Natural killer cell (primary cell): Measurements from ENCODE around the gene PHEX. TPM values are rescaled to one million over a fixed set of nuclear protein-coding genes. Genes with fewer than 3 reads are reported as not detected.

Experiments used
- ATAC-seq, 3 donors: fragments of 150-1000 bp in 2 of 3; fragments of 200-7000 bp in 1 of 3; cut with Tn5 transposase; 1 replicate in 1 of 3; 2 replicates in 2 of 3; pipeline ENCODE4 v1.10.0; 2021; ENCODE audit warnings: mild to moderate bottlenecking in 2 of 3, moderate library complexity in 2 of 3
- DNase-seq, 2 donors: peaks; one replicate each; pipeline versions ENCODE4 v3.0.0 to v3.0.0-alpha.2; 2013 to 2021; ENCODE audit warnings: mixed read lengths in 1 of 2
- H3K27ac ChIP-seq: one replicate; pipeline ENCODE4 v1.5.1; 2013; ENCODE audit warnings: mild to moderate bottlenecking, low read length
- H3K27me3 ChIP-seq: one replicate; pipeline ENCODE4 v1.6.1; 2013; ENCODE audit warnings: low read length; ENCODE audit not compliant: control insufficient read depth, insufficient read depth
- H3K36me3 ChIP-seq: one replicate; pipeline ENCODE4 v1.6.1; 2013; ENCODE audit warnings: low read length; ENCODE audit not compliant: control insufficient read depth, insufficient read depth
- H3K4me1 ChIP-seq: one replicate; pipeline ENCODE4 v1.6.1; 2013; ENCODE audit warnings: low read length; ENCODE audit not compliant: control insufficient read depth, insufficient read depth
- H3K4me3 ChIP-seq: one replicate; pipeline ENCODE4 v1.5.1; 2013; ENCODE audit warnings: low read length
- H3K9me3 ChIP-seq: one replicate; pipeline ENCODE4 v1.6.1; 2013; ENCODE audit warnings: low read length; ENCODE audit not compliant: control insufficient read depth, insufficient read depth
- H3K27ac Mint-ChIP-seq, 2 donors: one replicate each; pipeline ENCODE4 v1.8.0; 2022; ENCODE audit warnings: mild to moderate bottlenecking in 2 of 2, mixed read lengths in 2 of 2, moderate library complexity in 1 of 2
- H3K27me3 Mint-ChIP-seq, 2 donors: one replicate each; pipeline ENCODE4 v1.8.0; 2022; ENCODE audit warnings: low read depth in 2 of 2, mixed read lengths in 2 of 2
- H3K36me3 Mint-ChIP-seq: one replicate; pipeline ENCODE4 v1.8.0; 2022; ENCODE audit warnings: mixed read lengths
- H3K4me1 Mint-ChIP-seq, 2 donors: one replicate each; pipeline ENCODE4 v1.8.0; 2022; ENCODE audit warnings: mixed read lengths in 2 of 2
- H3K4me3 Mint-ChIP-seq: one replicate; pipeline ENCODE4 v1.8.0; 2022; ENCODE audit warnings: mild to moderate bottlenecking, moderate library complexity, mixed read lengths
- H3K9me3 Mint-ChIP-seq, 2 donors: one replicate each; pipeline ENCODE4 v1.8.0; 2022; ENCODE audit warnings: mixed read lengths in 2 of 2
- CTCF ChIP-seq: fragments of 200-600 bp; IDR thresholded peaks from one replicate; pipeline ENCODE4 v1.8.0; 2022; ENCODE audit warnings: antibody characterized with exemption
- WGBS: methylation state at CpG from one replicate; pipeline ENCODE4 v1.1.7; 2013; ENCODE audit warnings: missing lambda C conversion rate; ENCODE audit not compliant: insufficient coverage; 5-methylcytosine and 5-hydroxymethylcytosine counted together
- intact Hi-C: fragments of 100-400 bp; cut with micrococcal nuclease; formaldehyde crosslinking; loops from one replicate; pipeline ENCODE4 v1.14.2; 2022
- total RNA-seq, 4 donors: library from RNA; stranded (reverse); fragments of 120-200 nt in 1 of 4; gene quantifications; one replicate each; pipeline versions ENCODE4 v1.2.3 to v1.2.4, GENCODE V29; 2013 to 2022

Gene PHEX
- total RNA-seq, 3 donors from 2014 or later (not counting 1 experiment from before 2014, with no cell fraction given) = 0.10 to 0.54 (median 0.25) TPM

GRCh38 chrX:22126327-22126726, 94.2 kb downstream of the PHEX start:
- H3K36me3 ChIP-seq = no peaks in the 10 kb centered on the region
- H3K4me3 ChIP-seq = no peak overlapping the region
- intact Hi-C loops = no loop called here
- no peak for ATAC-seq
- no peak overlapping the region for H3K4me3 Mint-ChIP-seq
- no peaks in the 10 kb centered on the region for H3K4me1 ChIP-seq
- peaks cover 5 to 21% of the 10 kb centered on the region in 2 donors for H3K27me3 Mint-ChIP-seq
- no peaks in the 10 kb centered on the region for H3K9me3 Mint-ChIP-seq
- no peaks in the 10 kb centered on the region for H3K36me3 Mint-ChIP-seq
- H3K27ac ChIP-seq = no peak overlapping the region
- H3K27me3 ChIP-seq = no peaks in the 10 kb centered on the region
- no peak overlapping the region for H3K27ac Mint-ChIP-seq
- no peaks in the 10 kb centered on the region for H3K4me1 Mint-ChIP-seq
- WGBS = no CpG with 5 or more reads among the region's 1 CpG
- no peak for DNase-seq
- H3K9me3 ChIP-seq = no peaks in the 10 kb centered on the region
- TF ChIP-seq CTCF = no peak

- no peak for DNase-seq
- WGBS = 100% methylated on average over 1 of the region's 4 CpGs
Measured at GRCh38 chrX:22128961-22129360, 96.8 kb downstream of the PHEX start.

DNA sequence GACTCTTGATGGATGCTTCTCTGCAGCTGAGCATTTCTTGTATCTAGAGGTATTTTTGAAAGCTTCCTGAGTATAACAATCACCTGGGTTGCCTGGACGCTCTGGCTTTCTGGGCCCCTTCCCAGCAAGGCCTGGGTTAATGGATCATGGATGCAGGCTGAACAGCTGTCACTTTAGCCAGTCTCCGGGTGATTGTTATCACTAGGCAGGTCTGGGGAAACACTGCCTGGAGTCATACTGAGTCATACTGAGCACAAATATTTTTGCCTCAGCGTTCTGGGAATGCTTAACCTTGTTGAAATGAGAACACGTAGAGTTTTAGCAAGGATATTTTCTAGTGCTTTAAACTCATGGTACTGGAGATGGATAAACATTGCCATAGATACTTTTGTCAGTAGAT, 102.6 kb downstream of the PHEX start:
- Mint-ChIP-seq H3K9me3 (no peaks in the 10 kb centered on the region), H3K27me3 (peaks cover 2 to 16% of the 10 kb centered on the region in 2 donors), H3K4me3 (no peak overlapping the region), H3K4me1 (no peaks in the 10 kb centered on the region), H3K36me3 (no peaks in the 10 kb centered on the region), H3K27ac (no peak overlapping the region)
- Histone ChIP-seq H3K27me3 (no peaks in the 10 kb centered on the region), H3K27ac (no peak overlapping the region), H3K36me3 (no peaks in the 10 kb centered on the region), H3K4me1 (no peaks in the 10 kb centered on the region), H3K4me3 (no peak overlapping the region), H3K9me3 (no peaks in the 10 kb centered on the region)
- 70% methylated on average over 4 of the region's 4 CpGs for WGBS
- intact Hi-C loops = no loop called here
- no peak for TF ChIP-seq CTCF
- DNase-seq (no peak), ATAC-seq (no peak)

More at GRCh38 chrX:22128961-22129360, 96.8 kb downstream of the PHEX start:
- ATAC-seq = no peak
- H3K36me3 ChIP-seq = no peaks in the 10 kb centered on the region
- no peak overlapping the region for H3K27ac ChIP-seq
- H3K4me1 Mint-ChIP-seq = no peaks in the 10 kb centered on the region
- no peak overlapping the region for H3K4me3 ChIP-seq
- H3K27me3 ChIP-seq = no peaks in the 10 kb centered on the region
- intact Hi-C loops = no loop called here
- no peak overlapping the region for H3K4me3 Mint-ChIP-seq
- H3K4me1 ChIP-seq = no peaks in the 10 kb centered on the region
- no peaks in the 10 kb centered on the region for H3K9me3 ChIP-seq
- H3K36me3 Mint-ChIP-seq = no peaks in the 10 kb centered on the region
- H3K27ac Mint-ChIP-seq = no peak overlapping the region
- no peak for TF ChIP-seq CTCF
- no peaks in the 10 kb centered on the region for H3K9me3 Mint-ChIP-seq
- H3K27me3 Mint-ChIP-seq = peaks cover 5 to 26% of the 10 kb centered on the region in 2 donors

- Histone ChIP-seq H3K36me3 (no peaks in the 10 kb centered on the region), H3K4me3 (no peak overlapping the region), H3K27ac (no peak overlapping the region), H3K9me3 (no peaks in the 10 kb centered on the region), H3K4me1 (no peaks in the 10 kb centered on the region), H3K27me3 (no peaks in the 10 kb centered on the region)
- no peaks in the 10 kb centered on the region for H3K4me1 Mint-ChIP-seq
- H3K4me3 Mint-ChIP-seq = no peak overlapping the region
- no peaks in the 10 kb centered on the region for H3K36me3 Mint-ChIP-seq
- DNase-seq (no peak), ATAC-seq (no peak)
- WGBS = 68% methylated on average over 4 of the region's 4 CpGs
- no peak overlapping the region for H3K27ac Mint-ChIP-seq
- TF ChIP-seq CTCF = no peak
- intact Hi-C loops = no loop called here
- peaks cover 2 to 16% of the 10 kb centered on the region in 2 donors for H3K27me3 Mint-ChIP-seq
- no peaks in the 10 kb centered on the region for H3K9me3 Mint-ChIP-seq
Measured at GRCh38 chrX:22135171-22135711, 103.1 kb downstream of the PHEX start.
